GM23338 (cell line): ENCODE measurements around the gene DNAJA2. TPM values are rescaled to one million over a fixed set of nuclear protein-coding genes. Genes with fewer than 3 reads are reported as not detected.

Experiments
- ATAC-seq: fragments of 200-7000 bp; cut with Tn5 transposase; 3 replicates; pipeline ENCODE4 v1.9.1; 2020
- DNase-seq: peaks from one replicate; pipeline ENCODE4 v3.0.0-alpha.2; 2015; ENCODE audit warnings: low spot score
- H2AFZ ChIP-seq: fragments of 200-600 bp; sonication (generic); 2 replicates; pipeline ENCODE4 v1.8.0; 2016; ENCODE audit warnings: antibody characterized with exemption, mild to moderate bottlenecking, moderate library complexity
- H3F3A ChIP-seq: fragments of 200-600 bp; sonication (generic); replicated peaks from 2 replicates; pipeline ENCODE4 v1.8.0; 2017; ENCODE audit warnings: antibody characterized with exemption, mixed run types, low read depth
- H3K27ac ChIP-seq: fragments of 200-600 bp; sonication (generic); 2 replicates; pipeline ENCODE4 v1.6.1; 2016; ENCODE audit warnings: low read depth
- H3K27me3 ChIP-seq: fragments of 200-600 bp; sonication (generic); 2 replicates; pipeline ENCODE4 v1.8.0; 2016; ENCODE audit warnings: mild to moderate bottlenecking, mixed run types, moderate library complexity; ENCODE audit not compliant: insufficient read depth
- H3K36me3 ChIP-seq: fragments of 200-600 bp; sonication (generic); 2 replicates; pipeline ENCODE4 v1.8.0; 2016; ENCODE audit warnings: mild to moderate bottlenecking; ENCODE audit not compliant: insufficient read depth
- H3K4me1 ChIP-seq: fragments of 200-600 bp; sonication (generic); 2 replicates; pipeline ENCODE4 v1.8.0; 2016; ENCODE audit warnings: mild to moderate bottlenecking, moderate library complexity; ENCODE audit not compliant: insufficient read depth
- H3K4me2 ChIP-seq: fragments of 200-600 bp; sonication (generic); 2 replicates; pipeline ENCODE4 v1.7.1; 2017; ENCODE audit warnings: mixed run types
- H3K4me3 ChIP-seq: fragments of 200-600 bp; sonication (generic); 2 replicates; pipeline ENCODE4 v1.6.1; 2016; ENCODE audit warnings: mixed run types
- H3K79me2 ChIP-seq: fragments of 200-600 bp; sonication (generic); replicated peaks from 2 replicates; pipeline ENCODE4 v1.8.0; 2017; ENCODE audit warnings: mild to moderate bottlenecking; ENCODE audit not compliant: insufficient read depth
- H3K9me2 ChIP-seq: fragments of 200-600 bp; sonication (generic); 2 replicates; pipeline ENCODE4 v1.8.0; 2017; ENCODE audit not compliant: insufficient read depth
- H4K20me1 ChIP-seq: fragments of 200-600 bp; sonication (generic); replicated peaks from 2 replicates; pipeline ENCODE4 v1.8.0; 2017; ENCODE audit warnings: mild to moderate bottlenecking; ENCODE audit not compliant: insufficient read depth
- H3K27ac Mint-ChIP-seq: 2 replicates; pipeline ENCODE4 v1.8.0; 2020; ENCODE audit warnings: inconsistent platforms, mild to moderate bottlenecking, moderate library complexity, mixed read lengths
- H3K27me3 Mint-ChIP-seq: 3 replicates; pipeline ENCODE4 v1.8.0; 2022; ENCODE audit warnings: low read depth, mild to moderate bottlenecking, moderate library complexity, mixed read lengths, inconsistent platforms; ENCODE audit not compliant: insufficient read depth, poor library complexity
- H3K36me3 Mint-ChIP-seq: 3 replicates; pipeline ENCODE4 v1.8.0; 2021; ENCODE audit warnings: low read depth, mild to moderate bottlenecking, inconsistent platforms, moderate library complexity, mixed read lengths
- H3K4me1 Mint-ChIP-seq: 3 replicates; pipeline ENCODE4 v1.8.0; 2020; ENCODE audit warnings: mild to moderate bottlenecking, inconsistent platforms, mixed read lengths
- H3K4me3 Mint-ChIP-seq: 3 replicates; pipeline ENCODE4 v1.8.0; 2021; ENCODE audit warnings: moderate library complexity, mild to moderate bottlenecking, inconsistent platforms, mixed read lengths
- H3K9me3 Mint-ChIP-seq: 3 replicates; pipeline ENCODE4 v1.8.0; 2020; ENCODE audit warnings: moderate library complexity, mild to moderate bottlenecking, inconsistent platforms, mixed read lengths
- CREB1 ChIP-seq: fragments of 250-450 bp; sonication (Bioruptor Pico); IDR thresholded peaks from 2 replicates; pipeline ENCODE4 v1.5.0; 2020; ENCODE audit warnings: low read depth, mild to moderate bottlenecking, moderate library complexity
- CTCF ChIP-seq, 2 experiments: fragments of 200-600 bp in 1 of 2; sonication (generic) in 1 of 2; conservative IDR thresholded peaks; 2 replicates each; pipeline versions ENCODE4 v1.5.1 to v1.6.1; 2016 to 2017; ENCODE audit warnings: antibody characterized with exemption in 2 of 2, low read depth in 2 of 2, mild to moderate bottlenecking in 2 of 2, moderate library complexity in 1 of 2
- NANOG ChIP-seq: IDR thresholded peaks from 2 replicates; pipeline ENCODE4 v1.6.1; 2016; ENCODE audit warnings: antibody characterized with exemption, borderline replicate concordance
- POLR2AphosphoS5 ChIP-seq: IDR thresholded peaks from 2 replicates; pipeline ENCODE4 v1.6.1; 2016; ENCODE audit warnings: antibody characterized with exemption, low read depth
- ZNF114 ChIP-seq: fragments of 250-450 bp; sonication (Bioruptor Pico); IDR thresholded peaks from 2 replicates; pipeline ENCODE4 v1.5.0; 2020; ENCODE audit warnings: mild to moderate bottlenecking, moderate library complexity
- ZNF462 ChIP-seq: fragments of 250-450 bp; sonication (Bioruptor Pico); IDR thresholded peaks from 2 replicates; pipeline ENCODE4 v1.5.0; 2020; ENCODE audit warnings: mild to moderate bottlenecking, moderate library complexity
- polyA plus RNA-seq: library from polyadenylated mRNA; unstranded; fragments of >200 nt; fragmentation: Nextera tagmentation; extraction: Ambion mirVana; gene quantifications from 2 replicates; pipeline ENCODE4 v1.2.1, GENCODE V29; 2016
- total RNA-seq: library from RNA; depleted of rRNA; stranded (reverse); fragments of >200 nt; shearing (Covaris generic); gene quantifications from 2 replicates; pipeline ENCODE4 v1.2.3, GENCODE V29; 2014
- TF ChIP-seq, protein P1 (sequence below): IDR thresholded peaks from 2 replicates; pipeline ENCODE4 v1.6.1; 2016; ENCODE audit warnings: antibody characterized with exemption

Gene DNAJA2
- total and polyA plus RNA-seq, 2 experiments from 2014 or later: 94.5 to 101 TPM

GRCh38 chr16:46982335-46982734 lies 8.9 kb upstream of the DNAJA2 start (continued):
- TF ChIP-seq ZNF462: no peak
- no peak for TF ChIP-seq ZNF114 (CRISPR knock-in tag)
- TF ChIP-seq POLR2AphosphoS5: no peak

GRCh38 chr16:46980926-46981325 lies 7.5 kb upstream of the DNAJA2 start:
- H3K4me1 ChIP-seq: peaks cover 11% of the 10 kb centered on the region; the same call in 1 of the 2 replicates
- no peaks in the 10 kb centered on the region for H3K9me3 Mint-ChIP-seq
- no peak for ATAC-seq
- H3K4me2 ChIP-seq: no peak overlapping the region
- H3K36me3 ChIP-seq: no peaks in the 10 kb centered on the region
- no peaks in the 10 kb centered on the region for H3F3A ChIP-seq
- no peaks in the 10 kb centered on the region for H3K36me3 Mint-ChIP-seq
- no peak overlapping the region for H2AFZ ChIP-seq
- H3K4me3 Mint-ChIP-seq: no peak overlapping the region
- H3K27me3 ChIP-seq: no peaks in the 10 kb centered on the region
- H4K20me1 ChIP-seq: no peaks in the 10 kb centered on the region
- no peak overlapping the region for H3K27ac Mint-ChIP-seq
- no peaks in the 10 kb centered on the region for H3K79me2 ChIP-seq
- H3K9me2 ChIP-seq: no peaks in the 10 kb centered on the region
- H3K4me1 Mint-ChIP-seq: peaks cover 8% of the 10 kb centered on the region
- H3K4me3 ChIP-seq: no peak overlapping the region
- no peak overlapping the region for H3K27ac ChIP-seq
- TF ChIP-seq NANOG (no peak), POLR2AphosphoS5 (no peak), ZNF462 (no peak), CTCF (conservative IDR thresholded peaks at IDR 0.05; ENCODE audit: low read depth in 2 of 2) (no peak), CREB1 (CRISPR knock-in tag) (no peak)
- TF ChIP-seq, protein P1, sequence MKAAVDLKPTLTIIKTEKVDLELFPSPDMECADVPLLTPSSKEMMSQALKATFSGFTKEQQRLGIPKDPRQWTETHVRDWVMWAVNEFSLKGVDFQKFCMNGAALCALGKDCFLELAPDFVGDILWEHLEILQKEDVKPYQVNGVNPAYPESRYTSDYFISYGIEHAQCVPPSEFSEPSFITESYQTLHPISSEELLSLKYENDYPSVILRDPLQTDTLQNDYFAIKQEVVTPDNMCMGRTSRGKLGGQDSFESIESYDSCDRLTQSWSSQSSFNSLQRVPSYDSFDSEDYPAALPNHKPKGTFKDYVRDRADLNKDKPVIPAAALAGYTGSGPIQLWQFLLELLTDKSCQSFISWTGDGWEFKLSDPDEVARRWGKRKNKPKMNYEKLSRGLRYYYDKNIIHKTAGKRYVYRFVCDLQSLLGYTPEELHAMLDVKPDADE: no peak
- DNase-seq: no peak
- H3K27me3 Mint-ChIP-seq: no peaks in the 10 kb centered on the region
